HAP-1 (cell line): Measurements from ENCODE around the gene SLC25A2.

Experiments used
- DNase-seq, 2 experiments: peaks; one replicate each; pipeline ENCODE4 v3.0.0-alpha.2; 2016 to 2020; ENCODE audit warnings: low spot score in 2 of 2
- H3K27me3 ChIP-seq: fragments of 250-450 bp; sonication (Bioruptor Pico); 2 replicates; pipeline ENCODE4 v1.5.1; 2020; ENCODE audit warnings: low read depth, mild to moderate bottlenecking, moderate library complexity
- H3K36me3 ChIP-seq: fragments of 250-450 bp; sonication (Bioruptor Pico); replicated peaks from 2 replicates; pipeline ENCODE4 v1.5.1; 2020; ENCODE audit warnings: mild to moderate bottlenecking
- H3K4me1 ChIP-seq: fragments of 250-450 bp; sonication (Bioruptor Pico); 2 replicates; pipeline ENCODE4 v1.5.1; 2020; ENCODE audit warnings: mild to moderate bottlenecking
- H3K4me3 ChIP-seq: fragments of 250-450 bp; sonication (Bioruptor Pico); 2 replicates; pipeline ENCODE4 v1.5.1; 2020; ENCODE audit warnings: mild to moderate bottlenecking, moderate library complexity
- H3K9me3 ChIP-seq: fragments of 250-450 bp; sonication (Bioruptor Pico); 2 replicates; pipeline ENCODE4 v1.5.1; 2020; ENCODE audit warnings: mild to moderate bottlenecking, moderate library complexity
- in situ Hi-C: fragments of 300-500 bp; cut with MboI; formaldehyde crosslinking; loops from 3 replicates; pipeline ENCODE4 v1.14.3; 2020; ENCODE audit warnings: low sequenced_read_pairs, inconsistent platforms, mixed read lengths

The SLC25A2 gene

DNA sequence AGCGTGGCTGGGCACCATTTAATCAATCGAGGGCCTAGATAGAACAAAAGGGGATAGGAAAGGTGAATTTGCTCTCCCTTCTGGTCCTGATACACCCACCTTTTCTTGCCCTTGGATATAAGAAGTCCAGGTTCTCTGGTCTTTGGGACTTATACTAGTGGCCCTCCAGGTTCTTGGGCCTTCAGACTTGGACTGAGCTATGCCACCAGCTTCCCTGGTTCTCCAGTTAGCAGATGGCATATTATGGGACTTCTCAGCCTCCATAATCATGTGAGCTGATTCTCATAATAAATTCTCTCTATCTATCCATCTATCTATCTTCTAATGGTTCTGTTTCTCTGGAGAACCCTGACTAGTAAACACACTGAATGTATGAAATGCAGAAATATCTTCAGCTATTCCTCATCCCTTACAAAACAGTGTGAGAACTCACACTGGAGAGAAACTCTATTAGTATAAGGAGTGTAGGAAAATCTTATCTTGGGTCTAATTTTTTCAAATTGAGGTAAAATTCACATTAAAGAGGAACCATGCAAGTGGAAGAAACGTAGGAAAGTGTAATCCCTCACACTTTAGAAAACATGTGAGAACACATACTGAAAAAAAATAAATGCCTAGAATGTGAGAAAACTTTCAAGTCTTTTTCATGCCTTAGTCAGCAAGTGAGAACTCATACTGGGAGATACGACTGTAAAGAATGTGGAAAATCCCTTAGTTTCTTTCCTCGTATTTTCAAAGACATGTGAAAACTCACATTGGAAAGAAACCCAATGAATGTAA, 43.2 kb downstream of the SLC25A2 start:
- no peak overlapping the region for H3K4me3 ChIP-seq
- no peaks in the 10 kb centered on the region for H3K36me3 ChIP-seq
- no peaks in the 10 kb centered on the region for H3K27me3 ChIP-seq
- no peaks in the 10 kb centered on the region for H3K4me1 ChIP-seq
- DNase-seq, result no peak
- in situ Hi-C loops, result no loop called here
- peaks cover 17% of the 10 kb centered on the region for H3K9me3 ChIP-seq

DNA sequence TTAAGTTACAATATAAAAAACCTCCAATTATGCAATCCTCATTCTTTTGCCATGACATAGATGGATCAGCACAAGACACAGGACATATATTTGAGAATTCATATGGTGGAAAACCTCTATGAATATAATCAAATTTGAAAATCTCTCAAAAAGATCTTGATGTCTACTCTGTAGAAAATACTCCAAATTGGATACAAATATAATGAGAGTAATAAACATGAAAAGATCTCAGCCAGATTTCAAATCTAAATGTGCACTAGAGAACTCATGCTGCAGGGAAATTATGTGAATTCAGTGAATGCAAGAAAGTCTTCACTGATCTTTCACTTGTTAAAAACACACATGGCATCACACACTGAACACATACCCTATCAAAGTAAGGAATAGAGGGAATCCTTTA, 44.9 kb downstream of the SLC25A2 start:
- Histone ChIP-seq H3K36me3 (no peaks in the 10 kb centered on the region), H3K27me3 (no peaks in the 10 kb centered on the region), H3K9me3 (peaks cover 17% of the 10 kb centered on the region), H3K4me1 (no peaks in the 10 kb centered on the region), H3K4me3 (no peak overlapping the region)
- in situ Hi-C loops, result no loop called here
- no peak for DNase-seq

DNA sequence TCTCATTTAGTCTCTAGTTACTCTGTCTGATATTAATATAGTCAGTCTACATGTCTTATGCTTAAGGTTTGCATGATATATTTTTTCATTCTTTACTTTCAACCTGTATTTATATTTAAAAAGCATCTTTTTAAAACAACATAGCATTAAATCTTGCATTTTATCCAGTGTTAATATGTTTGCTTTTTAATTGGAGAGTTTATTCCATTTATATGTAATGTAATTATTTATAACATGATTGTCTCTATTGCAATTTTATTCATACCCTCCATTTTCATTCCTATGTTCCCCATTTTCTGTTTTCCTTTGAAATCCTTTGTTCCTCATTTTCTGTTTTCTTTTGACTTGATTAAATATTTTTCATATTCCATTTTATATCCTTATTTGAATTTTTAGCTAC, 45.4 kb downstream of the SLC25A2 start:
- H3K36me3 ChIP-seq, result no peaks in the 10 kb centered on the region
- no peak for DNase-seq
- H3K4me1 ChIP-seq, result no peaks in the 10 kb centered on the region
- H3K9me3 ChIP-seq, result peaks cover 17% of the 10 kb centered on the region
- no peaks in the 10 kb centered on the region for H3K27me3 ChIP-seq
- in situ Hi-C loops, result no loop called here
- H3K4me3 ChIP-seq, result no peak overlapping the region
